CD4-positive, alpha-beta T cell treated with Interferon alpha-2 for 1 hour (primary cell): ENCODE data around the gene SIX1.

Source experiments
- DNase-seq, 2 donors: peaks; one replicate each; pipeline ENCODE4 v3.0.0-alpha.2; 2020 to 2022

Gene SIX1

GRCh38 chr14:60641742-60642269 lies 7.5 kb downstream of the SIX1 start:
- no peak for DNase-seq

GRCh38 chr14:60640859-60641741 lies 8.2 kb downstream of the SIX1 start:
- DNase-seq, result no peak

GRCh38 chr14:60639674-60640073 lies 9.6 kb downstream of the SIX1 start:
- DNase-seq, result no peak

GRCh38 chr14:60637479-60638315 lies 11.6 kb downstream of the SIX1 start:
- no peak for DNase-seq

GRCh38 chr14:60636879-60637478 lies 12.3 kb downstream of the SIX1 start:
- DNase-seq, result no peak

GRCh38 chr14:60634153-60634552 lies 15.1 kb downstream of the SIX1 start:
- no peak for DNase-seq

- no peak for DNase-seq
Observed at GRCh38 chr14:60632777-60633176, 16.5 kb downstream of the SIX1 start.

- DNase-seq, result no peak
Observed at GRCh38 chr14:60632257-60632656, 17.0 kb downstream of the SIX1 start.

- DNase-seq, result no peak
Observed at GRCh38 chr14:60631842-60632241, 17.4 kb downstream of the SIX1 start.

GRCh38 chr14:60630129-60630528 lies 19.1 kb downstream of the SIX1 start:
- no peak for DNase-seq

- DNase-seq, result no peak
Observed at GRCh38 chr14:60628892-60629291, 20.4 kb downstream of the SIX1 start.

- DNase-seq, result no peak
Observed at GRCh38 chr14:60622917-60623257, 26.4 kb downstream of the SIX1 start.

GRCh38 chr14:60622210-60622916 lies 26.9 kb downstream of the SIX1 start:
- no peak for DNase-seq

GRCh38 chr14:60621386-60621785 lies 27.9 kb downstream of the SIX1 start:
- no peak for DNase-seq

- no peak for DNase-seq
Observed at GRCh38 chr14:60618241-60618640, 31.0 kb downstream of the SIX1 start.

- DNase-seq, result no peak
Observed at GRCh38 chr14:60616461-60616959, 32.8 kb downstream of the SIX1 start.

- DNase-seq, result no peak
Observed at GRCh38 chr14:60602291-60602690, 47.0 kb downstream of the SIX1 start.

- no peak for DNase-seq
Observed at GRCh38 chr14:60599727-60600126, 49.5 kb downstream of the SIX1 start.

- DNase-seq, result no peak
Observed at GRCh38 chr14:60596139-60596538, 53.1 kb downstream of the SIX1 start.

GRCh38 chr14:60594062-60594461 lies 55.2 kb downstream of the SIX1 start:
- DNase-seq, result no peak
